Activated naive CD4-positive, alpha-beta T cell treated with anti-CD3 and anti-CD28 coated beads, Interleukin-2, amount 50 U/mL, for 16 hours (primary cell): ENCODE measurements around the gene RFX2.
"Not testable (repeated sequence)": the region's sequence is repeated elsewhere in the genome, so short reads cannot be mapped to it uniquely, and the experiment has no call there.

ENCODE experiments used
- DNase-seq: peaks from one replicate; pipeline ENCODE4 v3.0.0-alpha.2; 2020

The RFX2 gene

DNA sequence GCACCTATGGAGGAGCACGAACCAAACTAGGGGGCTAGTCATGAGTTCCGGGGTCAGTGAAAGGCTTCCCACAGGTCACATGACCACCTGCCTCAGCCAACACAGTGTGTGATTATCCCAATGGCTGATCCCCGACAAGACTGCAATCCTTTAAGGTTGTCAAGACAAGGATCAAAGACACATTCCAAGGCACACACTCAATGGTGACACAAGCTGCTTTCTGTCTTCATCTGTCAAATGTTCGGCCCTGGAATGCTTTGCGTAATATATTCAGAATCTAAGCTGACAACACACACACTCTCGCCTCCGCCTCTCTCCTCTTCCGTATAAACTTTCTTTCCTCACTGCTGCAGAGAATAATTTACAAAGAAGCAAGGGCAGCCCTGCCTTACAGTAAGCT, 144.1 kb downstream of the RFX2 start:
- DNase-seq, result no peak

DNA sequence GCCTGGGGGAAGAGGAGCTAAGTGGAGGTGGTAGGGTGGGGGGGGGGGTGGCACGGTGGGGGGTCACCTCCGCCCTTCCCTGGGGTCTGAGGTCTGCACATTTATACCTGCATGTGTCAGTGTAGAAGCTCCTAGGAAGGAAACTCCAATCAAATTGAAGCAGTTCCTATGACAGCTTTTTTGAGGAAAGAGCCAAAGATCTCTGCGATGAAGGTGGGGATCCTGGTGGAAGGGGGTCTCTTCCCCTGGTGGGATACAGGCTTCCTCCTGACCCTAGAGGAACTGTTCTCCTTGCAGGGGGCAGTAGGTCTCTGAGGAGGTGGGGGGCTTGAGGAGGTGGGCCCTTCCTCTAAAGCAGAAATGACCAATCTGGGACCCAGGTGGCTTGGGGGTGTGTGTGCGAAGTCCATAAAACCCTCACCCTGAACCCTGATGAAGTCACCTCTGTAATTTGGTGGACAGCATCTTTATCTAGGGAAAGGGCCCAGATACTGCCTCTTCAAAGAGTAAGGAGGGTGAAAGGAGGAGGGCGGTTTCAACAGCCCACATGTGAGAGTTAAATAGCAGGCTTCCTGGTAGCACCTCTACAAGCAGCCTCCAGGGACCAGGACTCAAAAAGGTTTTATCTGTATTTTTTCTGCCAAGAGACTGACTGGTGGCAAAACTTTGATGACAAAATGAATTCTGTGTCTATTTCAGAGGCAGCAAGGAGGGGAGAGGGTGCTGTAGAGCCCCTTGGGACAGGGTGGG, 145.3 kb downstream of the RFX2 start:
- no peak for DNase-seq

DNA sequence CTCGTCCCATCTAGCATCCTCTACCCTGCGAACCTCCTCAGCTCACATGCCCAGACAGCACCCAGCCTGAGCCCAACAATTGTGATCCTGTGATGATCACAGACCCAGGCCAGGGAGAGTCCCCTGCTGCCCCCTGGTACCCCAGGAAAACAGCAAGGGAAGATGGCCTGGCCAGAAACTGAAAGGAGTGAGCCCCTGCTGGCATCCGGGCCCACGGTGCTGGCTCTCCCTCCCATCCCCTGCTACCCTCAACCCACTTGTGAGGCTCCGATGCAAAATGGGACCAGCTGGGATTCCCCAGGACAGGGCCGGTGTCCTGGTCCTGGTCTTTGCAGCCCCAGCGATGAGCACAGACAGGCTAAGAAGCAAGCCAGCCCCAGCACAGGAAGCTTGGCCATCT, 146.4 kb downstream of the RFX2 start:
- DNase-seq, result no peak

DNA sequence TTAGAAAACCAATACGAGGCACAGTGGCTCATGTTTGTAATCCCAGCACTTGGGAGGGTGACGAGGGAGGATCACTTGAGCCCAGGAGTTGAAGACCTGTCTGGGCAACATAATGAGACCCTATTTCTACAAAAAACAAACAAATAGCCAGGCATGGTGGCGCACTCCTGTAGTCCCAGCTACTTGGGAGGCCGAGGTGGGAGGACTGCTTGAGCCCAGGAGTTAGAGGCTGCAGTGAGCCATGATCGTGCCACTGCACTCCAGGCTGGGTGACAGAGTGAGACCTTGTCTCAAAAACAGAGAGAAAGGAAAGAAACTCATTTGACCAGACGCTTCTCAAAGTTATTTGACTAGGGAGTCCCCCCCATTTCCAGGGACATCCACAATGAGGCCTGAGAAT, 147.0 kb downstream of the RFX2 start:
- DNase-seq, result not testable (repeated sequence)

DNA sequence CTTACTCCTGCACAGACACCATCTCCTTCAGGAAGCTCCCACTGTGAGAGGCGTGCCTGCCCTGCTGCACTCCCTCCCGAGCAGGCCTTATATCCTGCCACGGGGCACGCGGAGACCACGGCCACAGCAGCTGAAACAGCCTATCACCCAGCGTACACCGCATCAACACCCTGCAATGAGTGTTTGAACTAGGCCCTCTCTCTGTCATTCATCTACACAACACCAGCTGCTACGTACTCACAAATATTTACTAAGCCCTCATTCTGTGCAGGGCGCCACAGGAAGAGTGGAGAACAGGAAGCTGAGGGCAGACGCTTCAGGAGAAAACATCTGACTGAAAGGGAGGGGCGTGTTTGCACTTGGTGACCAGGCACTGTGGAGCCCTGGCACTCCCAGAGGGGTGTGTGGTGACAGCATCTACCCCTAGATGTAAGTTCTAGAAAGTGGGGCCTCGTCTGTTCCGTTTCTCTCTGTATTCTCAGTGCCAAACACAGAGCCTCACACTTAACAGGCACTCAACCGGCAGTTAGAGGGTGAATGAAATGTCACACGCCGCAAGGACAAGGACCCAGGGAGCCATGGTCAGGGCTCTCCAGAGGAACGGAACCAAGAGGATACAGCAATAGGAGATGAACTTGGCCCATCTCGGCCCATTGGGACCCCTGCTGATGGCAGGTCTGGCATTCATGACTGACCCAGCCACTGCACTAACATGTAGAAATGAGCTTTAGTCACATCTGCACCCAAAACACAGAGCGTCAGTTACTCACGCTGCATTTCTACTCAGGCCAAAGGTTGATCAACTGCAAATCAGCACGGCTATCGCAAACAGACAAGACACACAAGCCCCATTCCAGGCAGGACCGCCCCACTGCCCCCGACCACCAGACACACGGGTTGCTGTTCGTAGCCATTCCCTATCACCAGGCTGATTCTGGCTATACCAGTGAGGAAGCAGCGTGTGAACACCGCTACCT, 148.0 kb downstream of the RFX2 start:
- DNase-seq, result peak; percentile 31

DNA sequence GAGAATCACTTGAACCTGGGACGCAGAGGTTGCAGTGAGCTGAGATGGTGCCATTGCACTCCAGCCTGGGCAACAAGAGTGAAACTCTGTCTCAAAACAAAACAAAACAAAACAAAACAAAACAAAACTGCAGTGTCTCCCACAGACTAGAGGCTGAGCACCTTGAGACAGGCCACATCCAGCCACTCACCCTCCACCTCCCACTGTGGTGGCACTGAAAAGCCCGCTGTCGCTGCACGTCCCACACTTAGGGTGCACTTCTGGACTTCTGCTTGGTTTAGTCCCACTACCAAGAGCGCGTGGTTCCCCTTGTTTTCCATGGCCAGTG, 148.7 kb downstream of the RFX2 start:
- not testable (repeated sequence) for DNase-seq

DNA sequence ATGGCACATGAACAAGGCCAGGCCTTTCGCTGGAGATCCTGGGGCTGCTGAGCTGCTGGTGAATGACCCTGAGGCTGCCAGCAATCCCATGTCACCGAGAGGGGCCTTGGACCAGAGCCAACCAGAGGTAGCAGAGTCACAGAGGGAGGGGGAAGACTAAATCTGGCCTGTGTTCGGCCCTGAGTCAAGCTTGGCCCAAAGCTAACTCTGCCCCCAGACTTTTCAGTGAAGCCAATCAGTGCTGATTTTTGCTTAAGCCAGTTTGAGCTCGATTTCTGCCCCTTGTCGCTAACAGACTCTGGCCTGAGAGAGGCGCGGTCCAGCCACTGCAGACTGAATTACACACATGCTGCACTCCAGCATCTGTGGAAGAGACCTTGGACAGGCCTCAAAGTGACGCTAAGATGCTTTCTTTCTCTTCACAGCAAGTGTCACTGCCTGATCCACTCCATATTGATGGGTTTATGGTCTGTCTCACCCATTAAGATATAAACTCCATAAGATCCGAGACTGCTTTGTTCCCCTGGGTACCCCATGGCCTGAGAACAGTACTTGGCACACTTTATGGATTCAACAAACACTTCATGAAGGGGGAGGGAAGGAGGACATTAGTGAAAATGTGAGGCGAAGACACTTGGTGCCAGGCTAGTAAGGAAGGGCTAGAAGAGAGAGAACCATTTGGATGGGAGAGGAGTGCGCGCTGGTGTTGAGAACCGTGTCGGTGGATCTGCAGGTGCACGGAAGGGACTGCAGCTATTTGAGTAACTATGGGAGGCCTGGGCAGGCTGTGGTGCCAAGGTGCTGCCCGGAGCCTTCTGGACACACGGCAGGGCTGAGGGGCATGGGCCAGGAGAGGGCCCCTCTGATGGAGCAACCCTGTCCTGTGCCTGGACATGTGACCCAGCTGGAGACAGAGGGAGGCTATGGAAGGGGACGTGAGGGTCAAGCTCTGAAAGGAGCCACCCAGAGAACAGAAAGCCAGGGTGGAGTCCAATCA, 150.0 kb downstream of the RFX2 start:
- no peak for DNase-seq

DNA sequence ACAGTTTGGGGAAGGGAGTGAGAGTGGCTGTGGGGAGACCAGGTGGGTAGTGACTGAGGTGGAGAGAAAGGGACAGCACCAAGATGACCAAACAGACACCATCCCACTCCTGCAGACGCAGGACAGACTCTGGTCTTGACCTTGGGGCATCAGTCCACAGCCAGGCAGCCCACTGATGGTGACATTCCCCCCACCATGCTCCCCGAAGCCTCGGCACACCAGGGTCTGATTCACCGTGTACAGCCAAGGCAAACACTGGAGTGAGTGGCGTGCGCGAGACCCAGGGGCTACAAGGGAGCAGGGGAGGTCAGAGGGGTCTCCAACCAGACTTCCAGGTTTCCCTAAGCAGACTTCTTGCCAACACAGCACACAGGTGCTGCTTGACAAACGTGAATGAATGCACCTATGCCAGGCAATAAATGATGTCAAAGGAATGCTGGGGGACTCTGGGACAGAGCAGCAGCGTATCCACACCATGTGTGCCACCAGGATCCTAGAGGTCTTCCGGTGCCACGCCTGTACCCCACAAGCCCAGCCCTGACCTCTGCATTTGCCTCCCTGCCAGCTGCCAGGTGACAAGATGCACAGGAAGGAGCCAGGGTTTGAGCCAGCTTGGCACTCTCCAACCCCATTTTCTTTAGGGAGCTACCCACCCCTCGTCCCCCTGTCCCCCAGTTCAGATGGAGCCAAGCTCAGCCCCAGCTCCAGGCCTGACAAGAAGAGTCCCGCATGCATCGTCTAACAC, 150.9 kb downstream of the RFX2 start:
- no peak for DNase-seq

DNA sequence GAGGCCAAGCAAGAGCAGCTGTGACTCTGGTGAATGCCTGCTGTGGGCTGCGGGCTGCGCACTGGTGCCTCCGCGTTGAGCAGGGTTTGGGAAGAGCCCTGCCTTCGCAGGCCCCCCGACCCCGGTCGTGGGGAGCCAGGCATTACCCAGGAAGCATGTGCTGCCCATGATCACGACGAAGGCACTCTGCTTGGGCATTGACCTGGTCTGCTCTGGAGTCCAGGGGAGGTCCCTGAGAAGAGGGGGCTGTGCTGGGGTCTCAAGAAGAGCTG, 151.5 kb downstream of the RFX2 start:
- no peak for DNase-seq

DNA sequence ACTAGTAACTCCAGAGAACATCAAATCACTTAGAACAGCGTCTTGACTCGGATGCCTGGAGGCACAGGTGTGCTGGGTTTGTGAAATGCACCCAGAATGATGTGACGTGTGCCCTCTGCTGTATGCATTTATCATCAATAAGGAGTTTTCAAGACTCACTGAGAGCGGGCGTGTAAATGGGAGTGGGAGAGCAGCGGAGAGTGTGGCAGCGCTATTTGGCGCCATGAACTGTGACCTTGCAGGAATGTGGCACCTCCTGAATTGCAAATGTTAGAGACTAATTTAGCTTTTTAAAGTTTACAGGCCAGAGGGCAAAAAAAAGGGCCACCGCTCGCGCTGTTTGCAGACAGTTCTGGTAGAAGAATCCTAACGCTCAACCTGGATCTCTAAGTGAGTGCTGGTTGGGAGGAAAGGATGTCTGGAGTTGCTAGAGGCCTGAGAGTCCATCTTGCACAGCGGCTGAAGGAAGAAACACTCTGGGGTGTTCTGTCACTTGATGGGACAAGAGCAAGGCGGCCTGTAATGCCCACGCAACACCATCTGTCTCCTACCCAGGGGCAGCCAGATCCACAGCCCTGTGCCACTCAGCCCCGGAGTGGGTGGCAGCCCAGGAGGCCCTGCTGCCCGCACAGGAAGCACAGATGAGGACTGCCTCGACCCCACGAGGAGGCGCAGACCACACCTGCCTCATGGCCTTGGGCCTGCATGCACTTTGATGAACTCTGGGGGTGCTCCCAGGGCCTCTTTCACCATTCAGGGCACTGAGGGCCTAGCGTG, 152.0 kb downstream of the RFX2 start:
- DNase-seq, result no peak

DNA sequence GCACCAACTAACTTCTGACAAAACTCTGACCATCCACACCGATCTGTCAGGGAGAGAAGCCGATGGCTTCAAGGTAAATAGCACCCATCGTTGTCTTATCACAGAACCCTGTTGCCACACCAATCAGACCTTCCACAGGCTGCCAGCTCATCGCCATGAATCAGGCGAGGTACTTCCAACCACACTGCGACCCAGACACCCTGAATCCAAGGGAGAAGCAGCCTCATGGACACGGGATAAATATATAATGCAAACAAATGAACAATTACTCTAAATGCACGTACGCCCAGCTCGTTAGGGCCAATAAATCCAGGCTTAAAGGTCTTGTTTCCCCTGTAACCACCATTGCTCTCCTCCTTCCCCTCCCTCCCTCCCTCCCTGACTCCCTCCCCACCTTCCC, 153.1 kb downstream of the RFX2 start:
- no peak for DNase-seq

DNA sequence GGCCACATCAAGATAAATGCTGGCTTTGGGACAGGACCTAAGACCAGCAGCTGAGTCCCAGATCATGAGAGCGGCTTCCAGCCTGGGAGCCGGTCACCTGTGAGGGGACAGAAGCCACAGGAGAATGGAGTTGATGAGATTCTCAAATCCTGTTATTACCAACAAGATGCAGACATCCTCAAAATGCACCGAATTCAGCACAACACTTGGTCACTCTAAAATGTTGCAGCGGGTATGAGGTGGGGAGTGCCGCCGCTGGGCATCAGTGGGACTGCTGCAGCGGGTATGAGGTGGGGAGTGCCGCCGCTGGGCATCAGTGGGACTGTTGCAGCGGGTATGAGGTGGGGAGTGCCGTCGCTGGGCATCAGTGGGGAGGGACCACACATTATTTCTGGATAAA, 153.6 kb downstream of the RFX2 start:
- no peak for DNase-seq

DNA sequence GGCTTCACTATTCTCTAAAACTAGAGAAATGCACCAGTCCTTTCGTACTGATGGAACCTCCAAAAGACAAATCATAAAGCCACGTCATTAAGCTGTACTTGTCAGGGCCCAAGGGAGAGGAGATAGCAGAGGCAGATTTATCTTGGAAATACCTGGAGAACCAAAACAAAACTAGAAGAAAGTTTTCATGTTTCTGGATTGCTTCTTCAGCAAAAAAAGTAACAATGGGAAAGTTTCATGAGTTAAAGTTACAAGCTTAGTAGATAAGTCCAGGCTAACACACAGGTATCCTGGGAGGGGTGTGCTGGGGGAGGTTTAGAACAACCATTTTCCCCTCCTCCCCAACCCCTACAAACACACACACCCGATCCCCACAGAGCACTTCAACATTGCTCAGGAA, 154.0 kb downstream of the RFX2 start:
- no peak for DNase-seq

DNA sequence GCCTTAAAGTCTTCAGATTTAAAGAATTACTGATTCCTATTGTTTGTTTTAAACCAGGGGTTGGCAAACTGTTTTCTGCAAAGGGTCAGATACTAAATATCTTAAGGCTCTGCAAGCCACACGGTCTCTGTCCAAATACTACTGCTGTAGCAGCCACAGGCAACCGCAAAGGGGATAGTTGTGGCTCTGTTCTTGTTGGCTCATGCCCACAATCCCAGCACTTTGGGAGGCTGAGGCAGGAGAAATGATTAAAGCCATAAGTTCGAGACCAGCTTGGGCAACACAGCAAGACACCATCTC, 154.7 kb downstream of the RFX2 start:
- no peak for DNase-seq

DNA sequence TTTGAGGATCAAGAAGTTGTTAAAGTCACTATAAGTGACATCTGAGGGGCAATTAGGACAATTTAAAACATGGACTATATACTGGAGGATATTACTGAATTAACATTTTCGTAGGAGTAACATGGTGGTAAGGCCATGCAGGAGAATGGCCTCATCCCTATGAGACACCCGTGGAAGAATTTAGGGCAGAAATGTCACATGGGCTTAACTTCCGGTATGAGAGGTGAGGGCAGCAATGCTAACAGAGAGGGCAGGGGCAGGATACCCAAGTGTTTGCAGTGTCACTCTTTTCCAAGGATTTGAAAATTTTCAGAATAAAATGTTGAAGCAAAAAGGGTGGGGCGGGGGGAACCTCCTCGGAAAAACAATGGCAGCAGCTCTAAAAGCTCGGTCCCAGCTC, 156.0 kb downstream of the RFX2 start:
- no peak for DNase-seq

DNA sequence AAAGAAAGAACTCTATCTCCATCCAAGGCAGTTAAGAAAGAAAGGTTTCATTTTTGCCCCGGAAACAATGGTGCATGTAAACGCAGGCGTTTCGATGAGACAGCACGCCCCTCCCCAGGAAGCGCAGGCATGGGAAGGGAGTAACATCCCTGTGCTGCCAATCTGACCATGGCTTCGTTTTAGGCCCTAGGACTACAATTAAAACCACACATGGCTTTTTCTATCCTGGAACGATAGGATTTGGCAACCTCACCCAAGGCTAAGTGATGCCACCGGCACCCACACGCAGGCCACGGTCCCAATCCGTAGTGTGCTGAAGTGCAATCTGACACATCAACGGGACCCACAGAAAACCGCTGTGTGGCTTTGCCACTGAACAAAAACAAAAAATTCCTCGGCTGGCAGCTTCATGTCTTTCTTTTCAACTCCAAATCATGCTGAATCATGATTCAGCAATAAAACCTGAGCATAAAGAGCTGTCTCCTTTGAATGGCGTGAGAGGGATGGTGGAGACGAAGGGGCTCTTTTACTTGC, 156.6 kb downstream of the RFX2 start:
- DNase-seq, result peak; percentile 48

DNA sequence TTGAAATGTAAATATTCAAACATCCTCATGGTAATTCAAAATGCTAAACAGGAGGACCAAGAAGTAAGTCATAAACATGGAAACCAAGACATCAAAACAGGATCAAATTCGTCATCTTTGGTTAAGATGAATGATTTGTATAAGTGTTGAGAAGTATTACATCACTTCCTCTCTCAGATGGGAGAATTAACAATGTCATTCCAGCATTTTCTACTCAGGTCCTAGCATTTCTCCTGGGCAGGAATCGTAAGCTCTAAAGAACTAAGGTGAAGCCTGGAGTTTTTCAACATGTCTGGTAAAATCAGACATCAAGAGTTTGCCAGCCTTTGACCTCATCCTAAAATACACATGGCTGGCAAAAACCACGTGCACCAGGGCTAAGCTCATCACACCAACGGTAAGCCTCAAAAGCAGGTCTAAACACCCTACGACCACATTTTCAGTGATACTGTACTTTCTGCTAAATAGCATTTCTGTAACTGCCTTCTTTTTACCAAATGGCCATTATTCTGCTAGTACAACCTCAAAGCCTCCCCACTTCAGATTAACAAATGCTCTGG, 157.2 kb downstream of the RFX2 start:
- no peak for DNase-seq

DNA sequence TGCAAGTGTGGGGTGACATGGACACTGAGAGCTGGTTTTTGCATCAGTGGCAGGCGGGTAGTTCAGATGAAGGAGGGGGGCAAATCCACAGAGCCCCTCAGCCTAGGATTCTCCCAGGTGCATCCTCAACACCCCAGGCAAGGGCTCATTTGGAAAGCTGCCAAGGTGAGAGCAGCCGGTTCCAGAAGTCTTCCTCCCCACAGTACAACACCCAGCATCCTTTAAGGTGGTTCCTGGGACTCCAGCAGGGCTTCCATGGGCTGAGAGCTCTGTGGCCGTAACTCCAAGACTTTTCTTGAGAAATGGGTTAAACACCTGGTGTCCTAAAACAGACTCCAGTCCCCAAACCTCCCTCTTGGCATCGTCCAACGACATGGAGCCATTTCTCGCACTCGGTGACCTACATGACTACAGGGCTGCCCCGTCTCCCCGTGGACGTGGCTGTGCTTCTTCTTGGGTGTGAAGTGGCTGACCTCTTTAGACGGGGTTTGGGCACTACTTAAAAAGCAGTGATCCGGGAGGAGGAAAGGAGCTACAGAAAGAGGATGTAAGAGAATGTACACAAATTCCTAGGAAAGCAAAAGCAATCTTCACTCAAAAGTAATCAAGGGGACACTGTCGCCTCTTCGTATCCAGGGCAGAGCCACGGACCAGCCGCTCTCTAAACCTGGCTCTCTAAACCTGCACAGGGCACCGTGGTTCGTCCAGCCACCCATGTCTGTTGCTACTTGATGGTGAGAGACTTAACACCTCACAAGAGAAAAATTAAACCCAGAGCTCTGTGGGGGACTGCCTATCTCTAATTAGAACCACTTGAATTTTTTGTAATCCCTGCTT, 157.9 kb downstream of the RFX2 start:
- DNase-seq, result no peak

DNA sequence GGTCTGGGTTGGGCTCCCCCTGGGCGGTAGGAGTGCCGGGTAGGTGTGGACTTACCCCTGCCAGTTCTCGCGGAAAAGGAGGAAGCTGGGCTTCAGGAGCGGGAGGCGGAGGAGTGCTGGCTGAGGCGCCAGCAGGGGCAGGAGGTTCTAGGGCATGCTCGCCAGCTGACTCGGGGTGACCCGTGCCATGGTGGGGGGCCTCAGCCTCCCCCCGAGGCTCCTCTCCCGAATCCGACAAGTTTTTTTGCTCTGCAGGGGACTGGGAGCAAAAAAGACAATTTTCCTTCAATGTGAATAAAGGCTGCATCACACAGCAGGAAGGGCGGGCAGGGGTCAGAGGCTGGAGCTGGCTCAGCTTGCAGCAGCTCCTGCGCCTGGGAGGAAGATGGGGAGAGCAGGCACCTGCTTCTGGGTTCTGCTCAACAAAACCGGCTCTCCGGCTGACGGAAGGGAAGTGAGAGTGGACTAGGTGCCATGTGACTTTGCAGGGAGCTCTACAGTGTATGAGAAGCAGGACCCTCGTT, 158.9 kb downstream of the RFX2 start:
- DNase-seq, result no peak

DNA sequence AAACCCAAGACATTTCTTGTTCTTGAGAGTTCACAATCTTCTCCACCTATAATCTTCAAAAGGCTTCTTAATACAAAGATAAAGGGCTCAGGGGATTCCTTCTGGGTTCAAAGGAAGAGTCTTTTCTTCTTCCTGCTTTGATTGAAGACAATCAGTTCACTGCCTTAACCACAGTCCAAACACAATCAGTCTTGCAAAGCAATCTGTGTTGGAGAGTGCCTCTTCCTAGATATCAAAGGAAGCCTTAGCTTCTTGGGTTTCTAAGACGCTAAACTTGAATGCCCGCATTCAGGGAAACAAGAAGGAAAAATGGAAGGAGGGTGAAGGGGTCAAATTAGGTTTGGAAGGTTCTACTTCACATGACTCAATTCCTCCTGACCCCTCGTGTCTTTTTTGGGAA, 159.6 kb downstream of the RFX2 start:
- DNase-seq, result no peak
